C4-2B (cell line): ENCODE measurements around the gene IL17REL.

Experiments
- ZFX ChIP-seq: fragments of 450-650 bp; IDR thresholded peaks from 2 replicates; pipeline ENCODE4 v1.6.1; 2017
- TF ChIP-seq, protein P1 (sequence below): fragments of 450-650 bp; conservative IDR thresholded peaks from 2 replicates; pipeline ENCODE4 v1.5.1; 2017; ENCODE audit warnings: mild to moderate bottlenecking

DNA sequence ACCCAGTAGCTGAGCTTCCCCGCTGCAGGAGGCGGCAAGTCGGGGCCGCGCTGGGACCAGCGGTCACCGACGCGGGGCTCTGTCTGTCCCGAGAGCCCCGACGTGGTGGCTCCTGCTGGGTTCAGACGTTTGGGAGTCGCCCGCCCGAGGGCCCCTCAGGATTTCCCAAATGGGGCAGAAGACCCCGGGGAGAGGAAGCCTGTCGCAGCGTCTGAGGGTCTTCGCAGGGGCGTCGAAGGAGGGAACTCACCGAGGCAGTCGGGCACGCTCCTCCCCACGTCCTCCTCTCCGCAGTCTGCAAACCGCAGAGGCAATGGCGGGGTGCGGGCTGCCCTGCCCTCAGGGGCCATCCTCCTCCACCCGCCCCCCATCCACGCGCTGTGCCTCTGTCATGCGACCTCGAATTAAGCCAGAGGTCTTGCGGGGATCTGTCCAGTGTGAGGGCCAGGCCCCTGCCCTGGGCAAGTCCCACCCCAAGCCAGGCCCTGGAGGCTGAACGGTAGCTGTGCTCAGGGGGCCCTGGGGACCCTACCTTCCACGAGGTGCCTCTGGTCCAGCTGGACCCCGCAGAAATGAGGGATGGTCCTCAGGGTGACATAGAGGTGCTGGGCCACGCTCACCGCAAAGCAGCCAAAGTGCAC is 12.5 kb downstream of the IL17REL start:
- TF ChIP-seq, protein P1, sequence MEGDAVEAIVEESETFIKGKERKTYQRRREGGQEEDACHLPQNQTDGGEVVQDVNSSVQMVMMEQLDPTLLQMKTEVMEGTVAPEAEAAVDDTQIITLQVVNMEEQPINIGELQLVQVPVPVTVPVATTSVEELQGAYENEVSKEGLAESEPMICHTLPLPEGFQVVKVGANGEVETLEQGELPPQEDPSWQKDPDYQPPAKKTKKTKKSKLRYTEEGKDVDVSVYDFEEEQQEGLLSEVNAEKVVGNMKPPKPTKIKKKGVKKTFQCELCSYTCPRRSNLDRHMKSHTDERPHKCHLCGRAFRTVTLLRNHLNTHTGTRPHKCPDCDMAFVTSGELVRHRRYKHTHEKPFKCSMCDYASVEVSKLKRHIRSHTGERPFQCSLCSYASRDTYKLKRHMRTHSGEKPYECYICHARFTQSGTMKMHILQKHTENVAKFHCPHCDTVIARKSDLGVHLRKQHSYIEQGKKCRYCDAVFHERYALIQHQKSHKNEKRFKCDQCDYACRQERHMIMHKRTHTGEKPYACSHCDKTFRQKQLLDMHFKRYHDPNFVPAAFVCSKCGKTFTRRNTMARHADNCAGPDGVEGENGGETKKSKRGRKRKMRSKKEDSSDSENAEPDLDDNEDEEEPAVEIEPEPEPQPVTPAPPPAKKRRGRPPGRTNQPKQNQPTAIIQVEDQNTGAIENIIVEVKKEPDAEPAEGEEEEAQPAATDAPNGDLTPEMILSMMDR: no peak
- TF ChIP-seq ZFX: no peak
